Retinal pigment epithelial cell (primary cell): ENCODE data around the gene SEMA3E.

Source experiments
- DNase-seq: peaks from one replicate; pipeline ENCODE4 v3.0.0-alpha.2; 2010; ENCODE audit warnings: low read depth
- H3K4me3 ChIP-seq: 2 replicates; pipeline ENCODE4 v1.5.1; 2011; ENCODE audit warnings: mild to moderate bottlenecking, low read length, control low read depth, moderate library complexity
- TF ChIP-seq, protein P1 (sequence below): conservative IDR thresholded peaks from 2 replicates; pipeline ENCODE4 v1.5.1; 2011; ENCODE audit warnings: low read depth, low read length, control low read depth, inconsistent platforms

The SEMA3E gene

GRCh38 chr7:83413831-83414230 lies 235.1 kb downstream of the SEMA3E start:
- DNase-seq, result no peak
- no peak overlapping the region for H3K4me3 ChIP-seq
- TF ChIP-seq, protein P1, sequence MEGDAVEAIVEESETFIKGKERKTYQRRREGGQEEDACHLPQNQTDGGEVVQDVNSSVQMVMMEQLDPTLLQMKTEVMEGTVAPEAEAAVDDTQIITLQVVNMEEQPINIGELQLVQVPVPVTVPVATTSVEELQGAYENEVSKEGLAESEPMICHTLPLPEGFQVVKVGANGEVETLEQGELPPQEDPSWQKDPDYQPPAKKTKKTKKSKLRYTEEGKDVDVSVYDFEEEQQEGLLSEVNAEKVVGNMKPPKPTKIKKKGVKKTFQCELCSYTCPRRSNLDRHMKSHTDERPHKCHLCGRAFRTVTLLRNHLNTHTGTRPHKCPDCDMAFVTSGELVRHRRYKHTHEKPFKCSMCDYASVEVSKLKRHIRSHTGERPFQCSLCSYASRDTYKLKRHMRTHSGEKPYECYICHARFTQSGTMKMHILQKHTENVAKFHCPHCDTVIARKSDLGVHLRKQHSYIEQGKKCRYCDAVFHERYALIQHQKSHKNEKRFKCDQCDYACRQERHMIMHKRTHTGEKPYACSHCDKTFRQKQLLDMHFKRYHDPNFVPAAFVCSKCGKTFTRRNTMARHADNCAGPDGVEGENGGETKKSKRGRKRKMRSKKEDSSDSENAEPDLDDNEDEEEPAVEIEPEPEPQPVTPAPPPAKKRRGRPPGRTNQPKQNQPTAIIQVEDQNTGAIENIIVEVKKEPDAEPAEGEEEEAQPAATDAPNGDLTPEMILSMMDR, result no peak

DNA sequence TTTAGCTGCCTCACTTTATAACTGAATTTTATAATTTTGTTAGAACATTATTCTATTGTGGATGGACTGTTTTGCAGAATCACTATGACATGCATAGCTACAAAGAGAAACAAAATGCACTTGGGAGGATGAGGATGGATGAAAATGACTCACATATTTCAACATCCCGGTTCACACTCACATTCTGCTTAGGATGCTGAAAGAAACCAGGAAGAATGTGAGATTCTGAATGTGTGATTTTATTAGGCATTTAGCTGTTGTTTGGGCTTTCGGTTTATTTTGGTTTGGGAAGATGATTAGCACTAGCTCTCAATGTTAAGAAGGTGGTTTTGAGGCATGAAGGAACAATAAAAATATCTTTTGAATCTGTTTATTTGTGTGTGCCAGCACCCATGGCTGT lies 235.5 kb downstream of the SEMA3E start:
- TF ChIP-seq, protein P1, result no peak
- DNase-seq, result no peak
- H3K4me3 ChIP-seq, result no peak overlapping the region

DNA sequence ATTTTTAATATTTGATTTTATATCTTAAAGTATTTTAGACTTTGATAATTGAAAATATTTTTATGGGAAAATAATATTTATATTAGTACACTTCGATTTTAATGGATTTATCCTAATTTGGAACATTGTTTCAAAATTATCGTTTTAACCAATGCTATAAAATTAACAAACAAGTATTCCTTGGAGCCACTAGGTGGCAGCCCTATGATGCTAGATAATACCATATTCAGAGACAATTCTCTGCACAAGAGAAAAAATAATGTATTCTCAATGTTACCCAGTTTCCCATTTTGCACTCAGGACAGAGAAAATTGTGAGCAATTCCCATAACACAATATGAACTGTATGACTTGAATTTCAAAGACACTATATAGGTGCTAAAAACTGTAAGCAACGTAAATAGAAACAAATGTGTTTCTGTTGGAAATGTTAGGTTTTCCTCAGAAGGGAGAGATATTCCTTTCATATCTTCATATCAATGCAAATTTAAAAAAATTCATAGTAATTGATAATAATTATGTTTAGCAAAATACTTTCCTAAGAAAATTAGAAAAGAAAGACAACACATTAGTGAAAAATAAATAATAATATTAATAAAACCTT lies 237.8 kb downstream of the SEMA3E start:
- TF ChIP-seq, protein P1, result peak; percentile 68
- DNase-seq, result peak; percentile 15
- H3K4me3 ChIP-seq, result no peak overlapping the region

DNA sequence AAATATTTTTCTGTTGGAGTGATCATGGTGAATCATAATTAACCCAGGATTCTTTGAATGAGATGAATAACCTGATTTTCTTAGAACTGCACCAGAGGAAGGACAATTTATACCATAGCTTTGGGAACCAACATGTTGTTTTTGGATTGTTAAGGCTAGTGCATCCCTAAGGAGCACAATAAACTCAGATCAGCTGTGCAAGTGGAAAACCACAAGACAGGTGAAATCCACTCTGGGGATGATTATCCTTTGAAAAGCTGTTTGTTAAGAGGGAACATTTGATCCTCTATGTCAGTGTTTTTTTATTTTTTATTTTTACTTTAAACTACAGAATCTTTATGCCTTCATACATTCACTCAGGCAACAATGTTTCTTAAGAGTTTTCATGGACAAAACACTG lies 254.2 kb downstream of the SEMA3E start:
- TF ChIP-seq, protein P1, result no peak
- DNase-seq, result no peak
- no peak overlapping the region for H3K4me3 ChIP-seq

GRCh38 chr7:83388436-83388835 lies 260.5 kb downstream of the SEMA3E start:
- no peak overlapping the region for H3K4me3 ChIP-seq
- no peak for DNase-seq
- TF ChIP-seq, protein P1, result no peak

- no peak overlapping the region for H3K4me3 ChIP-seq
- DNase-seq, result no peak
- TF ChIP-seq, protein P1, result peak; percentile 19
These were observed 282.3 kb downstream of the SEMA3E start for GRCh38 chr7:83366629-83367028.

DNA sequence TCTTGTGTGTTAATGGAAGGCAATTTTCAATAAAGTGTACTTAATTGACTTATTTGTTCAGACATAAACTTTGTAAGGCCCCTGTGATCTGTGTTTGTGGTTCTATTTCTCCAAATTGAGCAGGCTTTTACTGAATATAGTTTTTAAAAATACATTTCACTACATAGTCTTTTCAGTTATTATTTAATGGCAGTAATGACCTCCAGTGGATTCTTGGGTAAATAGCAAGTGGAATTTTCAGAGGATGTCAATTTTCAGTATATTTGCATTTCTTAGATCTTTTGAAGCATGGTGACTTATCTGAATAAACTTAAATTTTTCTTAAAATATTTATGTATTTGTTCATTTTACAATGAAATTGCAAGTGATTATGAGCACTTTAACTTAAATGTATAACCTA lies 283.2 kb downstream of the SEMA3E start:
- no peak for DNase-seq
- no peak overlapping the region for H3K4me3 ChIP-seq

More for the DNA sequence above, 283.2 kb downstream of the SEMA3E start:
- TF ChIP-seq, protein P1, result peak; percentile 41
